Measurements from ENCODE around the gene GOLPH3.

The GOLPH3 gene

GRCh38 chr5:32078855-32079254 lies 95.3 kb downstream of the GOLPH3 start:
- in situ Hi-C loops (cut with MboI; ENCODE audit: low sequenced_read_pairs) = loop anchor here (25.0 kb wide), 2 partner anchors 267 to 492 kb away; no protein-coding TSS in a partner anchor

- in situ Hi-C loops (cut with MboI; ENCODE audit: low sequenced_read_pairs) = loop anchor here (25.0 kb wide), 2 partner anchors 265 to 490 kb away; no protein-coding TSS in a partner anchor
Measured at GRCh38 chr5:32076699-32077695, 97.1 kb downstream of the GOLPH3 start.
